Putamen (tissue), 1 donor: ENCODE data around the gene MAP9.
"Not testable (repeated sequence)": the region's sequence is repeated elsewhere in the genome, so short reads cannot be mapped to it uniquely, and the experiment has no call there.

ENCODE experiments used
- DNase-seq: peaks from one replicate; pipeline ENCODE4 v3.0.0-alpha.2; 2016; ENCODE audit warnings: low spot score

Gene MAP9

DNA sequence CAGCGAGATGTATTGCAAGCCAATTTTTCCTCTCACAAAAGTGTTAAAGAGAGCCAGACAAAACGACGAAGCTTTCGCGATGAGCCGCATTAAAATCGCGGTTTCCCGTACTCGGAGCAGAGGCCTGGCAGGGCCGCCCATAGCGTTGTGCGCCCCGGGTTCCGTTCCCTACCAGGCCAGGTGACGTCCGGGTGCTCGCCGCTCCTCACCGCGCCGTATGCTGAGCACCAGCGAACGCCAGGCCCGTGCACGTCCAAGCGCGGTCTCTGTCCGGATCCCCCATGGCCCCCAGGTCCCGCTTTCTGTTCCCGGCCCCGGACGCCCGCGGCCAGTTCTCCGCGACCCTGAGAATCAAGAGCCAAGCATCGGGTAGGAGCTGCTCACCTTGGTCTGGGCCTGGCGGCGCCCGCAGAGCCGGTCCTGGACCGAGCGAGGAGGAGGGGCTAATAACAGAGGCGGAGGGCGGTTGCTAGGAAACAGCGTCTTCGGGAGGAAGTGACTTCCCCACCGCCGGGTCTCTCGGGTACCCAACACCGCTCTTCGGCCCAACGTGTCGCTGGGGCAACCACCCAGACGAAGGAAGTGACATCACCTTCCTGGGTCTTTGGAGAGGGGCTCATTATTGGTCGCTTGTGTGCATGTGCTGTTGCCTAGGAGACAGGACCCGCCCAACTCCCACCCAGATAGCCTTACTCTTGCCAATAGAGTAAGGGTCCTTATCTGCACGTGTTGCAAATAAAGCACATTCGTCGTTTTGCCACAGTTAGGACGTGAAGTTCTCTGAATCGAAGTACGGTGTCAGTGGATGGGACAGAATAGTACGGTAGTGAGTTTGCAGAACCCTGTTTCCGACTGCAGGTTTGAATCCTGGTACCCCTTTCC is at the start of gene MAP9:
Gene MAP9 (minus strand): TSS at position 579 of the 882 bp plus-strand sequence. CDS start 1,115 bp downstream, outside the sequence.
- DNase-seq, result peak; percentile 96

DNA sequence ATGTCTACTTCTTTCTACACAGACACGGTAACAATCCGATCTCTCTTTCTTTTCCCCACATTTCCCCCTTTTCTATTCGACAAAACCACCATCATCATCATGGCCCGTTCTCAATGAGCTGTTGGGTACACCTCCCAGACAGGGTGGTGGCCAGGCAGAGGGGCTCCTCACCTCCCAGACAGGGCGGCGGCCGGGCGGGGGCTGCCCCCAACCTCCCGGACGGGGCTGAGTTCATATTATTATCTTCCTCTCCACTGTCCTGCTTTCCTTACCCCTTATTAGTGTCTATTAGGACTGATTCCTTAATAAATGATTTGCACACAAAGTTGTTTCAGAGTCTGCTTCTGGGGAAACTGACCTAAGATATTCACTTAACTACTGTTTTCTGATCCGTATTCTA is 48.0 kb upstream of the MAP9 start:
- DNase-seq, result not testable (repeated sequence)

DNA sequence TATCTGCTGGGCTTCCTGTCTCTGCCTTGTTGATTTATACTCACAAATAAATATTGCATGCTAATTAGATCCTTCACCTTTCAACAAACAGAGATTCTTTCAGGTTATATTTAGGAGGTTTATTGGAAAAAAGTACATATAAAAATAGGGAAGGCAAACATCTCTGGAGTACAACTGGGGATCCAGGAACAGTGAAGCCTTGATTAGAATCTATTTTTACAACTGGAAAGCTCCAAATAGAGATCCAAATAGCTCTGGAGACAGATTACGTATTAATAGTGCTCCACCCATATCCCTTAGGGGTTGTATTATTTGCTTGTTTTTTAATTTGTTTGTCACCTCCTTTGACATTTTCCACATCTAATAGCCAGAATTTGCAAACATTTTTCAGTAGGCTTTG is 46.9 kb upstream of the MAP9 start:
- DNase-seq, result no peak

DNA sequence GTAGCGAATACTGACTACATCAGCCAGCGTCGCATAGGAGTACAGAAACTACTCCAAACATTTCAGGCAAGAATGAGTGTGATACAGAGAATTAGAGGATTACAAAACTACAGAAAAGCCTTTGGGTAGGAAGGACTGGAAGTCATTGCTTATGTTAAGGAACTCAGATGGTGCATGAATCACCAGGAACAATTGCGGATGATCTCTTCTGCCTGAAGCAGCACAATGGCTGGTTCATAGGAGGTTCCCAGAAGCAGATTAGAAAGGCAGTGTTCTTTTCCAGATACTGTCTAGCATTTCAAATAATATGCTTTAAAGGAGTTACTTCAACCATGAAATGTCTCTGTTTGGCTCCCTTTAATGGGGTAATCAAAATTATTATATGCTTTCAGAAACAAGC is 42.5 kb upstream of the MAP9 start:
- DNase-seq, result no peak

DNA sequence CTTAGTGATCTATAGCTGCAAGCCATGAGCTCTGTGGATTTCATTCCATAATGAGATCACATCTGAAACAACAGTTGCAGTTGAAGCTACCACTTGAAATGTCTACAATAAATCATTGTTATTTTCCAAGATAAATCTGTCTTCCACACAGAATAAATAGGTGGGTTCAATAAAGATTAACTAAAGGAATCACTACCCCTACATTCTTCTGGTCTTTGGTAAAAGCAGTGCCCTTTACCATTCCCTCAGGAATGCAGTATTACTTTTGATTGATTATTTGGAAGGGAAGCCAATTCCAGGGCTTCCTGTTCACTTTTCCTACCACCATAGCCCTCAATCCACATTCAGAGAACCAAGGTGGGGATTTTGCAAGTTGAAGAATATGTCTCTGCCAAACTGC is 38.9 kb upstream of the MAP9 start:
- DNase-seq, result no peak

DNA sequence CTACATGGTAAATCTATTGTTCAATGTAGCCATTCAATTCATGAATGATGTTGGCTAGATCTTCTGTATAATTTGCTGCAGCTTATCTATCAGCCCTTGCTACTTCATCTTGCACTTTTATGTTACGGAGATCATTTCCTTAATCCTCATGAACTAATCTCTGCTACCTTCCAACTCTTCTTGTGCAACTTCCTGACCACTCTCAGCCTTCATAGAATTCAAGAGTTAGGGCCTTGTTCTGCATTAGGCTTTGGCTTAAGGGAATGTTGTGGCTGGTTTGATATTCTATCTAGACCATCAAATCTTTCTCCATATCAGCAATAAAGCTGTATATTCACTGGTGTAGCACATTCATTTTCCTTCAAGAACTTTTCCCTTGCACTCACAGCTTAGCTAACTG is 36.7 kb upstream of the MAP9 start:
- DNase-seq, result no peak

DNA sequence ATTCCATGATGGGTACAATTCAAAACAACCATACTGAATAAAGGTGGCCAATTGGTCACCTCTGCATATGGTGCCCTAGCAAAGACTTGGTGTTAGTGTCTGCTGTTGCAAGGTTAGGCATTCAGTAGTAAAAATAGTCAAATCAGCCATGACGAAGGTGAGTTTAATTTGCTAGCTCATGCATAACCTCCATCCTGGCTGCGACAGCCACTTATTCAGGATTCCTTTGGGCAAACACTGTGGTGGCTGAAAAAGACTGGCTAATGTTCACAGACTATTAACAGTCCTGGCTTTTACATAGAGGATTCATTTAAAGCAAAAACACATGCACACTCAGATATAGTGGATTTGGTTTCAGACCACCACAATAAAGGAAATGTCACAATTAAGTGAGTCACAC is 34.8 kb upstream of the MAP9 start:
- DNase-seq, result no peak

DNA sequence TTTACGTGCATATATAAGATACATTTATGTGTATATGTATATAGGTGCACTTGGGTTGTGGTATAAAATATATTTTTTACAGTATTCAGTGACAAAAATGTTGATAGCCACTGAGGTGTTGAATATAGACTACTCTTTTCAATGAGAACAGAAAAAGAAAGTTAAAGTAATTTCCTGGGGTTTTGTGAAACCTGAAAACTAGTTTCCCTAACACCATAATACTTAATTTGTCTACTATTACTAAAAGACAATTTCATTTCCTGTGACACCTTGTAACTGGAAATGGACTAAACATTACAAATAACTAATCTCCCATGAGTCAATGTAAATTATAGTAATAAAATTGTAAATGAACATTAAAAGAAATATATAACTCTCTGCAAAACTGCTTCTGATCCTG is 32.0 kb upstream of the MAP9 start:
- no peak for DNase-seq

DNA sequence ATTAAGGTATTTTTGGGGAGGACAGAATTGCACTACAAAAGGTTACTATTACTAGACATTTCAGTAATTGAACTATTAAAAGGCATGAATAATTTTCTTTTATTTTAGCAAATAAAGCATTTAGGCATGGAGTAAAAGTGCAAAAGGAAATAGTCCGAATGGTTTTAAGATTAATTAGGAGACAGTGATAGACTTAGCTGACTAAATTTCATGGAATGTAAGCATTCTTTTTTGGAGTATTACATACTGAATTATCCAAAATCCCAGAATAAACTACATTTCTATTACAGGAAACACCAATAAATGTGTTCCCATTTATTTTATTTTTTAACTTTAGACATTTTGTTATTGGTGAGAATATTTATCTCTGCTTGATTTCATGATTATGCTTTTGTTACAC is 30.7 kb upstream of the MAP9 start:
- DNase-seq, result no peak

DNA sequence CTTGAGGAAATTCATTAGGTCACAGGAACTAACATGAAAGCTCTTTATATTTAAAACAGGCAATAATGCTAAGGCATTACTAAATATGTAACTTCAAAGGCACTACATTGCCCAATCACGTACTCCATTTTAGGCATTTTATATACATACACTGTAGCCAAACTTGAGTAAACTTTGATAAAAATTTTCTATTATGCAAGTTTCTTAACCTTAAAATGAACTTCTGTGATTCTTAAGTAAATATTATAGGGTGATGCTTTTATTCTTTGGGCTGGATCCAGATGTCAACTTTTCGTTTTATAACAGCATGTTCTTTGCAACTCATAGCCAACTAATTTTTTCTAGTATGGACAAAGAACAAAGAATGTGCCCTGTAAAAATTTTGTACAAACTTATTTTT is 28.3 kb upstream of the MAP9 start:
- DNase-seq, result no peak

DNA sequence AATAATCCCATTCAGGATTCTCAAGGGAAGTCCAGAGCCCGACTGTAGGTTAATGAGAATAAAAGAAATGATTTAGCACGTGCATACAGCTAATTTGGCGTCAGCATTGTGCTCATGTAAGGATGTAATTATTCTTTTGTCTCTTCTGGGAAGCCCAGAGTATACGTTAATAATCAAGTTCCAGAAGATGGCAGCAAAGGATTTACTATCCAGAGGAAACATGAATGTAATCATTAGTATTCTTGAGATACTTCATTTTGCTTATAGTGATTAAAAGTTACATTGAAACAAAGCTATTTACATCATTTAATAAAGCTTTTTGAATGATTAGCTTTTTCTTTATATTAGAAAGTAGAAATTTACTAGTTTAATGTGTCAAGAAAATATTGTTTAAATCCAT is 27.1 kb upstream of the MAP9 start:
- peak; percentile 11 for DNase-seq

DNA sequence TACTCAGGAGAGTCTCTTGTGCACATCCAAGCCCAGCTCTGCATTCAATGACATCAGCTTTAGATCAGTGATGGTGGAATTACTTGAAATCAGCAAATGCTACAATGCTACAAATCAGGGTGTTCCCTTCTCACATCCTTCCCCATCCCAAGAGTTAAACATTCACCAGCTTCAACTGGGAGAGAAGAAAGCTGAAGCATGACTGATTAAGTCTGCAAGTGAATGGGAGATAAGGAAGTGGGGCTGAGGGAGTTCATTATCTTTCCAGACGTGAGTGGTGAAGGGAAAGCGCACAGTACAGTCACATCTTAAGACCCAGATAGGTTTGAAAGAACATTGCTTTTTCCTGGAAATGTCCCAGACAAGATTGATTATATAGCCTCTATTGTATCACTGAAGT is 26.2 kb upstream of the MAP9 start:
- no peak for DNase-seq

DNA sequence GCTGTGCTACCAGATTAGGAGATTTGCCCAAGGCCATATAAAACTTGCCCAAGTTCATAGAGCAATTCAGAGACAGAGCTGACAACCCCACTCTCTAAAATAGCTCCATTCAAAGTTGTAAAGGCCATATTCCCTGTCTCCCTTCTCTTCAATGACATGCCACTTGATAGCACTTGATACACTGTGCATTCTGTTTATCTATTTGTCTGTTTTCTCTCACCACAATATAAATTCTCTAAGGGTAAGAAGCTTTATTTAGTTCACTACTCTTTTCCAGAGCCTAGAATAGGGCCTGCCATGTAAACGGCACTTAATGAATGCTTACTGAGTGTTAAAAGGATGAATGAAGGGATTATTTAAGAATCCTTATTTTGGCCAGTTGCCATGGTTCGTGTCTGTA is 24.1 kb upstream of the MAP9 start:
- DNase-seq, result no peak

DNA sequence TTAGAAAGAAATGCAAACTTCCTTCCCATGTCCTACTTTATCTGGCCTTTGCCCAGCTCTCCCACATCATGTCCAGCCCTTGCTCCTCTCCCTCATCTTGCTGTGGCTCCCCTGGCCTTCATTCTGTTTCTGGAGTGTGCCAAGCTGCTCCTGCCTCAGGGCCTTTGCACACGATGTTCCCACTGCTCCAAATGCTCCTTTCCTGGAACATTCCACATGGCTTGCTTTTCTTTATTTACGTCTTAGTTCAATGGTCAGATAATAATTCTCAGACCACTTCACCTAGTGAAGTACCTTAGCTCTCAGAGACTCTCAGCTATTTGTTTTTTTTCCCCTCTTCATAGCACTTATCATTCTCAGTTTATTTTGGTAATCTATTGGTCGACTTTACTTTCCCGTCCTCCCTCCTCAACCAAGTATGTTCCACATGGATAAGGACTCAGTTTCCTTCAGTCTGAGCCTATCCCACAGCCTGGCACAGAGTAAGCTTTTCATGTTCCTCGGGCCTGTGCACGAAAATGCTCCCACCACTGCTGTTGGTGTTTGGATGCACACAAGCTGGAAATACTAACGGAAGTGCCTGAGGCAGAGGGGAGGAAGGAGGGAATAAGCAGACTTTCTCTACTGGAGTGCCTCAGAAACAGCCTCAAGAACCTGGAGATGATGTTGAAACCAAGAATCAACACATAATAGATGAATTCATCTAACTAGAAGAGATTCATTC is 23.4 kb upstream of the MAP9 start:
- no peak for DNase-seq

DNA sequence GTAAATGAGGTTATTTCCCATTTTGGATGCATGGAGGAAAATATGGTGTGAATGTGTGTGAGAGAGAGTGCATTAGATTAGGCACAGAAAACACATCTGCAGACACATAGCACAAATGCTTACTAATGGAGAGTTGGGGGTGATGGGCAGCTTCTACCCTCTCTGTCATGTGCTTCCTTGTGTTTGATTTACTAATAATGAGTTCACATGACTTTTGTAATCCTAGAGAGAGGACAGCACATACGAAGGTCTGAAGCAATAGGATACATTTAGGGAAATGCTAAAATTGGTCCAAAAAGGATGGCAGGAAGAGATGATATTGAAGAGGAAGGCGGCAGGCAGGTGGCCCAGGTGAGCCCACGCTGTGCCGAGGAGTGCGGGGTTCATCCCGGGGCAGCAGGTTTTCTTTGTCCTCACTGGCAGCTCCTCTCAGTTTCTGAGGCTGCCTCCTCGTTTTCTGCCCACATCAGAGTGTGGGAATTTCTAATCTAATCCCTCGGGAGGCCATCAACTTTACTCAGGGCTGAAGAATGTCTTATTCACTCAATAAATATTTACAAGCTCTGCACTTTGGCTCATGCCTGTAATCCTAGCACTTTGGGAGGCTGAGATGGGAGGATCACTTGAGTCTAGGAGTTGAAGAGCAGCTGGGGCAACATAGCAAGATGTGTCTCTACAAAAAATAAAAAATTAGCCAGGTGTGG is 15.9 kb upstream of the MAP9 start:
- DNase-seq, result no peak

DNA sequence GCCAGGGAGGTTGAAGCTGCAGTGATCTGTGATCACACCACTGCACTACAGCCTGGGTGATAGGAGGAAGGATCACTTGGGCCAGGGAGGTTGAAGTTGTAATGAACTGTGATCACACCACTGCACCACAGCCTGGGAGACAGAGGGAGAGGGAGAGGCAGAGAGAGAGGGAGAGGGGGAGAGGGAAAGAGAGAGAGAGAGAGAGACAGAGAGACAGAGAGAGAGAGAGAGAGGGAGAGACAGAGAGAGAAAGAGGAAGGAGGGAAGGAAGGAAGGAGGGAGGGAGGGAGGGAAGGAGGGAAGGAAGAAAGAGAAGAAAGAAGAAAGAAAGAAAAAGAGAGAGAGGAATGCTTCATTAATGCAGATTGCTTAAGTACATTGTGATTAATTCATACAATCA is 15.2 kb upstream of the MAP9 start:
- DNase-seq, result no peak

DNA sequence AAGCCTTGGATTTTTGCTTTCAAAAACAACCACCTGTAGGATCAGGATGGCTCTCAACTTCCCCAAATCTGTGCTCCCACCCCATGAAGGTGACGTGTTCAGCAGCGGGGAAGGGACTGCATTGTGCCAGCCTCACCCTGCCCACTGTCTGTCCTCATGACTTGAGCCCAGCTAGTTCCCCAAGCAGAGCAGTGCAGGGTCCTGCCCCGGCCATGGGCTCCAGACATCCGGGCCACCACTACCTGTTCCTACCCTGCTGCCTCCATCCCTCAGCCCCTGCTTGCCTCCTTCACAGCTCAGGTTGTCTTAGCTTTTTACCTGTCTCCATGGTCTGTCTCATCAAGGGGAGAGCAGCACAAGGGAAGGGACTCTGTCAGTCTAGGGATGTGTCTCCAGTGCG is 11.4 kb upstream of the MAP9 start:
- no peak for DNase-seq

DNA sequence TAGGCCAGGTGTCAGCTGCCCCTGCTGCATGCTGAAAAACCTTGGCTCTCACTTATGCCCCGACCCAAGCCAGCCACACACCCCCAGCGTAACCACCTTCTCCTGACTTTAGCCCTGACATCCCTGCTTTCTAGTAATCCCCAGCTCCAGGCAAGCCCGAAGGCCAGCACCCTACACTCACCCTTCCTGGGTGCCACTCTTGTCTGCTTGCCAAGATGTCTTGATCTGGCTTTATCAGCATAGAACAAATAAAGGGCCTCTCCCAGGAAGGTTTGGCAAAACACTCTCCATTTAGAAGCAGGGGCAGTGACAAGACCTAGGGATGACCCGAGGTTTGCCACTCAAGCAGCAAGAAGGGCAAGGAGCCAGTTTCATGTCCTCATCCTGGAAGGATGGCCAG is 6.8 kb upstream of the MAP9 start:
- DNase-seq, result no peak

DNA sequence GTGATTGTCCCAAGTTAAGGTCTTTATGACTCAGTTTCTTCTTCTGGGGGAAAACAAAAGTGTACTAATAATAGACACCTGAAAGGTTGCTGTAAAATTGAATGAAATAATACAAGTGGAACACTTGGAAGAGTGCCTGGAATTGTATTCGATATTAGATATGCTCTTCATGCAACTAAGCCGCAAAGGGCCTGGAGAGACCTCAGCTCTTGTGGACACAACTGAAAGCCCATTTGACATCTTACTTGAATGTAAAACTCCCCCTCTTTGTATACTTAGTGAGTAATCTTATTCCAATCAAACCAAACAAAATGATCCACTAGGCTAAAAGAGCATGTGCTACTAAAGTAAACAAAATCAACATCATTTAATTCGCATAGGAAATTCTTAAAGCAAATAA is 511 bp upstream of the MAP9 start:
- DNase-seq, result no peak

DNA sequence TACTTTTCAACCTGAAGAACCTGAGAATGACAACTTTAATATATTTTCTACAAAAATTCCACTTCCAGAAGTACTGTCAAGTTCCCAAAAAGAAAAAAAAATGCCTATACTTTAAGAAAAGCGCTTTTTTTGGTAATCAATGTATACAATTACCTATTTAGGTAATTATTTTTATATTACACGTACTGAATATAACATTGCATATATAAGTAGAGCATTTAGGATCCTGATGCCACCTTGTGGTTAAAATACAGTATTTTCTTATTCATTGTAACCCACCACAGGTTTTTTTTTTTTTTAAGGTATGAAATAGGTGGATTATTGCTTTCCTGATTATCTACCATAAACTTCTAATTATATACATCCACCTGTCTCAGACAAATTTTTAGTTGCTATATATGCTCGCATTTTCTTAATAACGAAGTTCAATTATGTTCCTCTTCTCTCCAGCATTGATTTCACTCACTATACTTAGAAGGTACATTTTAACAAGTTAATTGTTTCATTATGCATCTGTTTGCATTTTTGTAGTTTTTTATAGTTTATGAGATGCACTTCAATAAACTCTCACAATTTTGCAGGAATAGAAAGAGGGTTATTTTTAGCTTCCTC is 5.2 kb downstream of the MAP9 start:
- no peak for DNase-seq

DNA sequence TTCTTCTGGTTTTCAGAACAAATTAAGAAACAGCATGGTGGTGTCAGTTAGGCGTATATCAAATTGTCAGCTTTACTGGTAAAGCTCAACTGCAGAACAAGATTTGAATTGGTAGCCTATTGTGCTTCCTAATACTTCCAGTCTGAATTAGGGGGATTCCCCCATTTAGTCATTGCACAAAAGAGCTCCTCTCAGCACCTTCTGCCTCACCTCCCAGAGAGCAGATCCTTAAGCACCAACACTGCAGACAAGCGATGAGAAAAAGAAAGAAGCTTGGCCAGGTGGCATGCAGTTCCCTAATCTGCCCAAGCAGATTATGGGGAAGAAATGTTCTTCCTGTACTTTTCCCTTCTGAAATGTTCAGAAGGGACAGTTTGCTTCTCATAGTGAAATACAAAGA is 9.2 kb downstream of the MAP9 start:
- no peak for DNase-seq

DNA sequence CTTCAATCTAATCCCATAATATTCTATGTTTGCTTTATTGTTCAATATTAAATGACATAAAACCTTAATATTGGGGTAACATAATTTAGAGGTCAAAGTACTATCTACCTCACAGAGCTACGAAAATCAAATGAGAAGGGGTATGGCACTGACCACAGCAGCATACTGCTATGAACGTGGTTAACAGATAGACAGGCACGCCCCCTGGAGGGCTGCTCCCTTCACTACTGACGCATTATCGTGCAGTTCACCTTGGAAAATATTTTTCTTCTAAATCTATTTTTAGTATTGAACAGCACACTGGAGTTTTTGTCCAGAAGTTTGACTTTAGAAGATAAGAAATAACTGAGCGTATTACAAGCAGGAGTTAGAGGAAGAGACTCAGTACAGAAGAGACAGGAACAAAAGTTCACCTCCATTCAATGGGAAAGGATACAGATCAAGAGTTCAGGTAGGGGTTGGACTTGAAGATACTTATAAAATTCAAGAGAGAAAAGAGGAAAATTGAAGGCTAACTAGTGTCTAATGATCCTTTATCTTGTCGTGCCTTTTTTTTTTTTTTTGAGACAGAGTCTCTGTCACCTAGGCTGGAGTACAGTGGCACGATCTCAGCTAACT is 22.7 kb downstream of the MAP9 start:
- DNase-seq, result peak; percentile 30
